GF-D8 (cell line): ENCODE data around the gene GMDS.

Experiments
- DNase-seq: peaks from one replicate; lab custom pipeline; 2025; lab: John Stamatoyannopoulos, UW

GMDS gene

DNA sequence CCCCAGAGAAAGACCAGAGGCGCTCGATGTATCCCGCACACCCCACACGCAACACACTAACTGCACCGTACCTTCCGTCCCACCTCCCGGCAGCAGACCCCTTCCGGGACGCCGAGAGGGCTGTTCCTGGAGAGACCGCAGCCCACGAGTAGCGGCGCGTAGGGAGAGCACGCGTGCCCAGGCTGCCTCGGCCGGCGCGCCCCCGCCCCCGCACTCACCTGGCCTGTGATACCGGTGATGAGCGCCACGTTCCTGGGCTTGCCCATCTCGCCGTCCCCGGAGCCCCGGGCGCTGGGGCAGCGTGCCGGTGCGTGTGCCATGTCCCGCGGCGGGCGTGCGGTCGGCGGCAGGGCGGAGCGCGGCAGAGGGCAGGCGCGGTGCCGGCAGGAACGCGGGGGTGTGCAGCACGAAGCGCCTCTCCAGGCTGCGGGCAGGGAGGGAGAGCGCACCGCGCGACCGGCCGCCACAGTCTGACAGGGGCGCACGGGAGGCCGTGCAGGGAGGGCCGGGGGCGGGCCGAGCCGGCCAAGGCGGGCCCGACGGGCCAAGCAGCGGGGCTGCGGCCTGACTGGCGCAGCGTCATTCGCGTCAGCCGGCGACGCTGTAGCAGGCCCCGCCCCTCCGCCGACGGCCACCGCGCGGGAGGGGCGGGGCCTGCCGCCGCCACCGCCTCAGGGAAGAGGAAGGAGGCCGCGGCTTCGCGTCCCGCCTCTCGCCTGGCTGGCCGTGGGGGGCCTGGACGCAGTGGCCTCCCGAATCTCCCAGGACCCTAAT is at the start of gene GMDS:
TSS of gene GMDS (minus strand) at position 503 of the 774 bp plus-strand sequence.
- peak; percentile 67 for DNase-seq

DNA sequence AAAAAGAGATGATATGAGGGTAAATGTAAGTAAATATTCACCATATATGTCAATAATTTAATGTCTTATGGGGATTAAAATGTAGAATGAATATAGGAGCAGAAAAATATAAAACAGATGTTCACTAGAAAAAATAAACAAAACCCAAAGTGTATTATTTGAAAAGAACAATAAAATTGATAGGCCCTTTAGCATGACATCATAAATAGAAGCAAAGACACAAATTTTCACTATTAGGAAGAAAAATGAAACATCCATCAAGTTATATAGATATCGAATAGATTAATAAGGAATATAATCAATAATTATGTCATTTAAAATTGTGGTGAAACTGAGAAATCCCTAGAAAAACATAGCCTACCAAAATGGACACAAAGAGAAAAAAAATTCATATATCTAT is 40.1 kb upstream of the GMDS start:
- DNase-seq: no peak

DNA sequence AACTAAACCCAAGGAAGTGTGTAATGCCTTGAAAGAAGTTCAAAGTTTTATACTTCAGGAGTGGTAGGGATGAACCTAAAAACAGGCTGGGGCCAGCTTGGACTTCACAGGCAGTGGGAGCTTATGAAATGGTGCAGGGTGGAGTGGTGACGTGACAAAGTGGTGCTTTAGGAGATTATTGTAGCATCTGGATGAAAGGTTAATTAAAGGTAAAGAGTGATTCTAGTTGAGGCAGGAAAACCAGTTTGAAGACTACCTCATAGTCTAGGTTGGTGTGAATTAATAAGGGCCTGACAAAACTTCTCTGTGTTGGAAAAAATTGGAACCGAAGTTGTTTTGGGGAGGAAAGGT is 30.5 kb upstream of the GMDS start:
- DNase-seq: no peak

DNA sequence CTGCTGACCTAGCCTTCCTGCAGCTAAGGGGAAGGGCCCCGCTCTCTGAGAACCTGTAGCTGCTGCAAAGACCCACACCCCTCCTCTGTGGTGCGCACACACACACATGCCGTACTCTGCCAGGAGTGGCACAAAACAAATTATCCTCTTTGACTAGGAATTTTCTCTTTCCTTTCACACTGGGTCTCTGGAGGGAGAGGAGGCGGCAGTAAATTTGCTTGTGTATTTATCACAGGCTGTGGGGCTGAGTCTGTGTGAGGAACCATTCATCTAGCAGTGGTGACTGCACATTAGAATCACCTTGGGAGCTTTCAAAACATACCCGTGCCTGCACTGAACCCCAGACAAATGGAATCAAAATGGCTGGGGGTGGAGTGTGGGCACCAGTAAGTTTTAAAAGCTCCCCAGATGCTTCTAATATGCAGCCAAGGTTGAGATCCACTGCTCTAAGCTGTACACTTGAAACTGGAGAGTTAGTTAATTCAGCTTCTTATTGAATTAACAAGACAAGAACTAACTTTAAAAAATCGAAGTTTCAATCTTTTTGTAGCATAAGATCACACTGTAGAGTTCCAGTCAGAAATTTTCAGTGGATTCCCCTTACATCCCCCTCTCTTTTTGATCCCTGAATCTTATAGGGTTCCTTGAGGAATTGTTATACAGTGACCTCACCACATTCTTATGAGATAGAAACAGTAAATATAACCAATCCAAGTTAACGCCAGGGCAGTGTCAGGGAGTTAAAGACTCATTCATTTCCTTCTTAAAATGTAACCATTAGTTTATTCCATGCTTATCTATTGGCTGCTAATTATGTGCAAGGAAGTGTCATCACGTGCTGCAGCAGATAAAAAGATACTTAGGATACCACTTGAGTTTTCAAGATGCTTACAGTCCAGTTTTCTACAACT is 29.8 kb upstream of the GMDS start:
- DNase-seq: no peak

DNA sequence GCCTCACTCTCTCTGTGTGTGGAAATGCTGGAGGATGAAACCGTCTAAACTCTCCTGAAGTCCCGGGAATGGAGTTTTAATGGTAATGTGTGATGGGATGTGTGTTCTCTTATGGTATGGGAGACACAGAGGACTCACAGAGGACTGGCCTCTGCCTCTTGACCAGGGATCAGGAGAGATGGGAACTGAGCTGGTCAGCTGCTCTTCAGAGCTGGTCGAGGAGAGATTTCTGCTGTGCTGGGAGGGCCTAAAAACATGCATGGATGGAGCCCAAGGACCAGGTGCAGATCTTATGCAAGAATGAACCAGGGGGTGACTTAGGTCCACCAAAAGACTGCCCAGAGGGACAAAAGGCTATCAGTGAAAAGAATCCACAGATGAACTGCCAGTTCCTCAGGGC is 27.3 kb upstream of the GMDS start:
- DNase-seq: no peak

DNA sequence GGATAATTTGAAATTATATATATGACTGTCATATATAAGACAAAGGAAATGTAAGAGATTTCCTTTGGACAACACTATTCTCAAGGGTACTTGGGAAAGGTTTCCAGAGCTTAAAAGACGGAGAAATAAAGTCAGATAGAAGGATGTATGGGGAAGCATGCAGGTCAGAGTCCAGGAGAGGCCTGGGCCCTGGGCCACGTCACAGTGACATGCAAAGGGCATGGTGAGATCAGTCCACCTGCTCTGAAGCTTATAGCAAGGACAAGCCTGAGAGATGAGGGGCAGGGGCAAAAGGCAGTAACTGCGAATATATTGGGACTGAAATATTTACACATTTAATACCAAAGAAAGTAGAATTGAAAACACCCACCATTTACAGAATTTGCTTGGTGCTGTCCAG is 24.6 kb upstream of the GMDS start:
- DNase-seq: no peak

GRCh38 chr6:2266841-2267240 is 21.4 kb upstream of the GMDS start:
- DNase-seq: no peak

DNA sequence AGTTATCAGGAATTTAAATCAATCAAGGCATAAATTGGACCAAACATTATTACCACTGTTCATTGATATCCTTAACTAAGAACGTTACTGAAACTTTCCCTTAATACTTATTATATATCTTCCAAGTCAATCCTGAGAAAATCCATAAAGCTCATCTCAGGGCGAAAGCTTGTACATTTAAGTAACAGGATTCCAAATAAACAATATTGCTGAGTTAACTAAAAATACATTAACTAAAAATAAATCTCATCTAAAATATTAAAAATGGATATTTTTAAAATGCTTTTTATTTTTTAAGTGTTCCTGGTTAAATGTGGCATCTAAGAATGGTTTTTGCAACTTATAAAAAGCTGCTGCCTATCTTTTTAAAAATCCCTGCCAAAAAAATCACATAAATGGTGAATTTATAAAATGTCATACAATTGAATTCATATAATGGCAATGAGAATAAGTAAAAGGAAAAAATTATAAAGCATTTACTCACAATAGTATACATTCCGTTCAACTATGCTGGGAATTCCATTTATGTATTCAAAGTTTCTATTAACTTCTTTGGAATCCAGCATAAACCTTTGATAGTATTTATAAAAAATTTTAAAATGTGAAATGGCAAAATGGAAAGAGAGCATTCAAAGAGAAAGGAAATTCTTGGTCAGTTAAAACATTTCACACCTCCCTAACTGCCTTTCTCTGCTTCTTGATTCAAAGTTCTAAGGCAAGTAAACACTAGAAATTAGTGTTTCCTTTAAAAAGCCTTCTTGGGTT is 20.8 kb upstream of the GMDS start:
- no peak for DNase-seq

DNA sequence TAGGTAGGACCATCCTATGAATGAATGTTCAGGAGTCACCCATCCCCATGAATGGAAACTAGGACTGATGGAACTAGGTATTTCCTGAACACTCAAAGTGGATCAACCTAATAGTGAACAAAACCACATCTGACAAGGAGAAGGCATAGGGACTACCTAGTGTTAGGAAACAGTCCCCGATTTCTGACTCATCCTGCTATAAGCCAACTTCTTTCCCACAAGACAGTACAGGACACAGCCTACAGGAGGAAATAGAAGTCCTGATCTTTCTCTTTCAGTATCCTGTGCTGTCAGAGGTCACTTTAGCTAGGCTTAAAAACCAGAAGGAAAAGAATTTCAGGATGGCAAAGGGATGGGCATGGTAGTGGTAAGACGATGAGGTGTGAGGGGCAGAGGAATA is 19.5 kb upstream of the GMDS start:
- DNase-seq: no peak

- DNase-seq: no peak
Measured at GRCh38 chr6:2263896-2264295, 18.5 kb upstream of the GMDS start.

- no peak for DNase-seq
Measured at GRCh38 chr6:2259574-2259973, 14.2 kb upstream of the GMDS start.

- DNase-seq: no peak
Measured at GRCh38 chr6:2259002-2259494, 13.6 kb upstream of the GMDS start.

GRCh38 chr6:2258112-2258511 is 12.7 kb upstream of the GMDS start:
- no peak for DNase-seq

- no peak for DNase-seq
Measured at GRCh38 chr6:2257363-2257762, 12.0 kb upstream of the GMDS start.

GRCh38 chr6:2254747-2255146 is 9.3 kb upstream of the GMDS start:
- no peak for DNase-seq

DNA sequence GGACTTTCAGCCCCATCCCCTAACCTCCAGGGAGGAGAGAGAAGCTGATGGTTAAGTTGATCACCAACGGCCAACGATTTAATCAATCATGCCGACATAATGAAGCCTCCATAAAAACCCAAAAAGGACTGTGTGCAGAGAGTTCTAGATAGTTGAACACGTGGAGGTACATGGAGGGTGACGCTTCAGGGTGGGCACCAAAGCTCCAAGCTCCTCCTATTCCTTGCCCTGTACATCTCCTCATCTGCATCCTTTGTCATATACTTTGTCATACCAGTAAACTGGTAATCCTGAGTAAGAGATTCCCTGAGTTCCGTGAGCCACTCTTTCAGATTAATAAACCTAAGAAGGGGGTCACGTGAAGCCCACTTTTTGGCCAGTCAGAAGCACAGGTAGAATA is 3.7 kb upstream of the GMDS start:
- DNase-seq: no peak

DNA sequence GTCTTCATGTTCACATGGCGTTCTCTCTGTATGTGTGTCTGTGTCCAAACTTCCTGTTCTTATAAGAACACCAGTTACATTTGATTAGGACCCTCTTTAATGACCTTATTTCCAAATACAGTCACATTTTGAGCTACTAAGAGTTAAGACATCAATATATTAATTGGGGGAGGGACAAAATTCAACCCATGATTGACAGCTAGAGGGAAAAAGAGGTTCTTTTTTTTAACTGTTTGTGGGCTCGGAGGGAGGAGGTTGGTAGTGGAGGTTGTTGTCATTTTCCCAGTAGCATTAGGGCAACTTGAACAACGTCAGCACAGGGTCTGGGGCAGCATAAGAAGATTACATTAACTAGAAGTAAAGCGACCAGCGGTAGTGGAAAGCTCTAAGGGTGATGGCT is 2.3 kb upstream of the GMDS start:
- DNase-seq: no peak

DNA sequence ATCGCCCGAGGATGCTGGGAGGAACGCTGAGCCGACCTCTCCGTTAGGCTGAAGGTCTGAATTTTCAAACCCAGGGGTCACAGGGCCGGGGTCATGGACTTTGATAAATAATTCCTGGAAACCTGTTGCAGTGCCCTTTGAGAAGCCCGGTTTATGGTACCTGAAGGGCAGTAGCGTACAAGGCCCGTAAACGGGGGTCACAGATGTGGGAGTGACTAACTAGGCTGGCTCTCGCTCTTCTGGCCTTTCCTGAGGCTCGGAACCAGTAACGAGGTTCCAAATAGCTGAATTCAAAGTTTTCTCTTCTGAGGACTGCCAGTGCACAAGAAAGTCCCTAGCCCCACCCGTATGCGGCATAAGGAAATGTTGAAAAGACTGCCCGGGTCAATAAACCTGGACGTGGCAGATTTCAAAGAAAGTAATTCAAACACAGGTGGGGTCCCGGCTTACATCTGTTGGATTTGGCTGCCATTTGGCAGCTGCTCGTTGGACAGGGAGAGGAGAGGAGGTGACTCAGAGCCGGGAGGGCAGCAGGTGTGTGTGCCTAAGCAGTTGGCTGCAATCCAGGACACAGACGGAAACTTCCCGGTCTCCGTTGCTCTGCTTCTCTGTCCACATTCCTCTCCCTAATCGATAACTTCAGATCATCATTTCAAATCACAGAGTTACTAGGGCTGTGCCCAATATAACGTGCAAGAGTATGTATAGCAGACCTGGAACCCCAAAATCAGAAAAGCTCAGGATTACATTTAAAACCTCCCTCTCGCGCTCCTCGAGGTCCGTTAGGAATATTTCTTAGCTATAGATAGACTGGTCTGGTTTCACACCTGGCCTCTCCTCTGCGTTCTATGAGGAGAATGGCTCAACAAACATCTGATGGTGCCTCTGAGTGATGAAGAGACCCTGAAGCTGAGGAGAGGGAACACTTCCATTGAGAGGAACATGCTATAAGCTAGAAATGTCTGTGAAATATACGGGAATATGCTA is 765 bp upstream of the GMDS start:
- no peak for DNase-seq

DNA sequence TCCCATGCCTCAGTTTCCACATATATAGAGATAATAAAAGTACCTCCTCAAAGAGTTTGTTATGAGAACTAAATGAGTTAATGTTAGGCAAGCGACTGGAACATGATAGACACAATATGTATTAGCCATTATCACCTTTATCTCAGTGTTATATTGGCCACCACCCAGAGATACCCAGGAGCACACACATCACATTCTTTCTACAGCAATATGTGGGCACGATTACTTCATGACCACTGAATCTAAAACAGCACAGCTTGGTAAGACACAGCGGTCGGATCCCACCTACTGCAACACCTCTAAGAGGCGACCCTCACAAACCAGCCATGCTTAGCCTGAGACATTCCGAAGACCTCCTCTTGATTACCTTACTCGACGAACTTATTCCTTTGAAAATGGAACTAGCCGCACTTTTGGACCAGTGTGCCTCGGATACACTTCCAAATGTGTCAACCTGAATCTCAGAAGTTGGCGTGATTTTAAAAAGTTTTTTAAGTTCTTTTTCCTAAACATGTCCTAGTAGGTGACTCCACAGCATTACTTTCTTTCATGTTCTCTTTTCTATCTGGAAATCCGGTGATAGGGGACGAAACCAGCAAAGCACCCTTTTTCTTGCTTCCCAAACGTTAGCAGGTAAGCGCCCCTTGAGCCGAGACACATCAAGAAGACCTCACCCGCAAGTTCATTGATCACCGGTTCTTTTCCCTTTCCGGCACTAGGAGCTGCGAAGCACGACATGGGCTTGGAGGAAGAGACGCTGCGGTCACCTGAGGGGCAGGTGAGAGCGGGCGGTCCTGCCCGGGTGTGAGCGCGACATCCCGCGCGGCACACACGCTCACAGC is 923 bp downstream of the GMDS start:
- DNase-seq: no peak

DNA sequence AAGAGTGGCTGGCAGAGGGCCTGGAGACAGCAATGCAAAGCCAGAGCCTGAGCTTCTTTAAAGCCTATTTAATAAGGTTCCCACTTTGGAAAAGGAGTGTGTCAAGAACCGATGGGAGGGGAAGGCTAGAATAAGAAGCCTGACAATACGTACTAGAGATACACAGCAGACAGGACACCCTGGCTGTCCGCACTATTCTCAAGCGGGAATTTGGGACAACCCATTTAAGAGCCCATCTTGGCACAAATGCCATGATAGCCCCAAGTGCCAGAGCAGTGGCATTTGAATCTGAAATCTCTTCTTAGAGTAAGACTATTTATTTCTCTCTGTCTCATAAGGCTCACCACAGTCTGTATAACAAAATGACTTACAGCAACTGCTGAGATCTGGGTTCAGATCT is 3.1 kb downstream of the GMDS start:
- DNase-seq: no peak
